ENCODE results near the gene RAP1GAP2.

GRCh38 chr17:2904135-2904534 lies 107.9 kb downstream of the RAP1GAP2 start:
- no peak for TF ChIP-seq POLR2A (IDR thresholded peaks at IDR 0.05)
- TF ChIP-seq, protein P1, sequence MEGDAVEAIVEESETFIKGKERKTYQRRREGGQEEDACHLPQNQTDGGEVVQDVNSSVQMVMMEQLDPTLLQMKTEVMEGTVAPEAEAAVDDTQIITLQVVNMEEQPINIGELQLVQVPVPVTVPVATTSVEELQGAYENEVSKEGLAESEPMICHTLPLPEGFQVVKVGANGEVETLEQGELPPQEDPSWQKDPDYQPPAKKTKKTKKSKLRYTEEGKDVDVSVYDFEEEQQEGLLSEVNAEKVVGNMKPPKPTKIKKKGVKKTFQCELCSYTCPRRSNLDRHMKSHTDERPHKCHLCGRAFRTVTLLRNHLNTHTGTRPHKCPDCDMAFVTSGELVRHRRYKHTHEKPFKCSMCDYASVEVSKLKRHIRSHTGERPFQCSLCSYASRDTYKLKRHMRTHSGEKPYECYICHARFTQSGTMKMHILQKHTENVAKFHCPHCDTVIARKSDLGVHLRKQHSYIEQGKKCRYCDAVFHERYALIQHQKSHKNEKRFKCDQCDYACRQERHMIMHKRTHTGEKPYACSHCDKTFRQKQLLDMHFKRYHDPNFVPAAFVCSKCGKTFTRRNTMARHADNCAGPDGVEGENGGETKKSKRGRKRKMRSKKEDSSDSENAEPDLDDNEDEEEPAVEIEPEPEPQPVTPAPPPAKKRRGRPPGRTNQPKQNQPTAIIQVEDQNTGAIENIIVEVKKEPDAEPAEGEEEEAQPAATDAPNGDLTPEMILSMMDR (IDR thresholded peaks at IDR 0.05), result no peak
